A673 (cell line): ENCODE data around the gene ZNF768. TPM values are rescaled to one million over a fixed set of nuclear protein-coding genes. Genes with fewer than 3 reads are reported as not detected.

Experiments
- BruUV-seq: library from RNA; stranded (reverse); fragments of 400-500 nt; replicated peaks from 2 replicates; lab custom pipeline; 2021; lab: Mats Ljungman, UMichigan
- CTCF ChIA-PET: fragments of 300-600 bp; sonication (Branson Sonifier 250); formaldehyde crosslinking; loops from one replicate; lab custom pipeline; 2022; ENCODE audit warnings: antibody characterized with exemption; lab: Charles Lee
- POLR2A ChIA-PET: fragments of 300-600 bp; sonication (Branson Sonifier 250); formaldehyde crosslinking; loops from one replicate; lab custom pipeline; 2022; ENCODE audit warnings: antibody characterized with exemption; ENCODE audit not compliant: low non-redundant PET; lab: Charles Lee
- DNase-seq: peaks from one replicate; pipeline ENCODE4 v3.0.0-alpha.2; 2015; ENCODE audit warnings: low spot score
- H3K27ac ChIP-seq: fragments of 200-600 bp; sonication (generic); 2 replicates; pipeline ENCODE4 v1.5.1; 2016; ENCODE audit warnings: mixed run types, low read depth, mild to moderate bottlenecking, mixed read lengths, antibody characterized with exemption, low read length; ENCODE audit not compliant: poor library complexity, severe bottlenecking
- H3K27me3 ChIP-seq: fragments of 200-600 bp; sonication (generic); replicated peaks from 2 replicates; pipeline ENCODE4 v1.6.1; 2017; ENCODE audit warnings: mixed run types, low read depth, mild to moderate bottlenecking, mixed read lengths, antibody characterized with exemption, low read length; ENCODE audit not compliant: insufficient read depth, poor library complexity
- H3K36me3 ChIP-seq: fragments of 200-600 bp; sonication (generic); 2 replicates; pipeline ENCODE4 v1.6.1; 2016; ENCODE audit warnings: mixed run types, mild to moderate bottlenecking, mixed read lengths, antibody characterized with exemption, low read length; ENCODE audit not compliant: insufficient read depth, poor library complexity, severe bottlenecking
- H3K4me1 ChIP-seq: fragments of 200-600 bp; sonication (generic); 2 replicates; pipeline ENCODE4 v1.6.1; 2017; ENCODE audit warnings: mixed run types, mild to moderate bottlenecking, mixed read lengths, antibody characterized with exemption, low read length; ENCODE audit not compliant: insufficient read depth, poor library complexity, severe bottlenecking
- H3K4me3 ChIP-seq: fragments of 200-600 bp; sonication (generic); 2 replicates; pipeline ENCODE4 v1.5.1; 2016; ENCODE audit warnings: low read depth, mixed run types, mild to moderate bottlenecking, mixed read lengths, low read length; ENCODE audit not compliant: poor library complexity, severe bottlenecking
- H3K9me3 ChIP-seq: fragments of 200-600 bp; sonication (generic); 2 replicates; pipeline ENCODE4 v1.6.1; 2016; ENCODE audit warnings: mixed run types, low read depth, mild to moderate bottlenecking, mixed read lengths, antibody characterized with exemption, low read length; ENCODE audit not compliant: poor library complexity, severe bottlenecking
- EZH2 ChIP-seq: fragments of 200-600 bp; sonication (generic); IDR thresholded peaks from 2 replicates; pipeline ENCODE4 v1.6.1; 2017; ENCODE audit warnings: borderline replicate concordance, low read depth, mild to moderate bottlenecking, mixed read lengths, antibody characterized with exemption, low read length; ENCODE audit not compliant: poor library complexity, severe bottlenecking
- intact Hi-C: fragments of 100-400 bp; cut with micrococcal nuclease; formaldehyde crosslinking; loops from one replicate; pipeline ENCODE4 v1.10.0; 2022; ENCODE audit not compliant: unreplicated experiment
- total RNA-seq: library from RNA; stranded (reverse); gene quantifications from 2 replicates; pipeline ENCODE4 v1.2.3, GENCODE V29; 2021
- TF ChIP-seq, protein P1 (sequence below): fragments of 300-800, 200-600 bp; sonication (generic); conservative IDR thresholded peaks from 2 replicates; pipeline ENCODE4 v1.5.1; 2017; ENCODE audit warnings: low read depth, mild to moderate bottlenecking, antibody characterized with exemption, low read length, moderate library complexity, mixed read lengths

ZNF768 gene
- total RNA-seq, 1 experiment from 2014 or later = 32.7 TPM

DNA sequence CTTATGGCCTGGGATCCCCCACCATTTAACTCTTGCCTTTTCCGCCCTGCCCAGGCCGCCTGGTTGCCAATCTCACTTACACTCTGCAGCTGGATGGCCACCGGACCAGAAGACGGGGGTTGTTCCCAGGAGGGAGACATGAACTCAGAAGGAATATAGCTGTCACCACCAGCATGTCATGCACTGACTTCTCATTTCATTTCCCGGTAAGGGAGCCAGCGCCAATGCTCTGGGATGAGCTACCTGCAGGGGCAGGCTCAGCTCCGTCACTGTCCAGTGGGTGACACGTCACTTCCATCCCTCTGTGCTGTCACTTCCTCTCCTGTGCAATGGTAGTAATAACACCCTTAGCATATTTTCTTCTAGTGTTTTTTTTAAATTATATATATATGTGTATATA is 27.1 kb downstream of the ZNF768 start:
- TF ChIP-seq, protein P1, sequence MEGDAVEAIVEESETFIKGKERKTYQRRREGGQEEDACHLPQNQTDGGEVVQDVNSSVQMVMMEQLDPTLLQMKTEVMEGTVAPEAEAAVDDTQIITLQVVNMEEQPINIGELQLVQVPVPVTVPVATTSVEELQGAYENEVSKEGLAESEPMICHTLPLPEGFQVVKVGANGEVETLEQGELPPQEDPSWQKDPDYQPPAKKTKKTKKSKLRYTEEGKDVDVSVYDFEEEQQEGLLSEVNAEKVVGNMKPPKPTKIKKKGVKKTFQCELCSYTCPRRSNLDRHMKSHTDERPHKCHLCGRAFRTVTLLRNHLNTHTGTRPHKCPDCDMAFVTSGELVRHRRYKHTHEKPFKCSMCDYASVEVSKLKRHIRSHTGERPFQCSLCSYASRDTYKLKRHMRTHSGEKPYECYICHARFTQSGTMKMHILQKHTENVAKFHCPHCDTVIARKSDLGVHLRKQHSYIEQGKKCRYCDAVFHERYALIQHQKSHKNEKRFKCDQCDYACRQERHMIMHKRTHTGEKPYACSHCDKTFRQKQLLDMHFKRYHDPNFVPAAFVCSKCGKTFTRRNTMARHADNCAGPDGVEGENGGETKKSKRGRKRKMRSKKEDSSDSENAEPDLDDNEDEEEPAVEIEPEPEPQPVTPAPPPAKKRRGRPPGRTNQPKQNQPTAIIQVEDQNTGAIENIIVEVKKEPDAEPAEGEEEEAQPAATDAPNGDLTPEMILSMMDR = no peak
- no peak overlapping the region for H3K27ac ChIP-seq
- H3K27me3 ChIP-seq = no peaks in the 10 kb centered on the region
- ChIA-PET POLR2A (no interaction called here), CTCF (no interaction called here)
- no peaks in the 10 kb centered on the region for H3K4me1 ChIP-seq
- H3K9me3 ChIP-seq = no peaks in the 10 kb centered on the region
- no TSS peak for BruUV-seq
- H3K4me3 ChIP-seq = no peak overlapping the region
- H3K36me3 ChIP-seq = no peaks in the 10 kb centered on the region
- intact Hi-C loops = loop anchor here (10.0 kb wide), 1 partner anchor 54 kb away; the partner anchor contains the start of gene SEPHS2
- DNase-seq = no peak

DNA sequence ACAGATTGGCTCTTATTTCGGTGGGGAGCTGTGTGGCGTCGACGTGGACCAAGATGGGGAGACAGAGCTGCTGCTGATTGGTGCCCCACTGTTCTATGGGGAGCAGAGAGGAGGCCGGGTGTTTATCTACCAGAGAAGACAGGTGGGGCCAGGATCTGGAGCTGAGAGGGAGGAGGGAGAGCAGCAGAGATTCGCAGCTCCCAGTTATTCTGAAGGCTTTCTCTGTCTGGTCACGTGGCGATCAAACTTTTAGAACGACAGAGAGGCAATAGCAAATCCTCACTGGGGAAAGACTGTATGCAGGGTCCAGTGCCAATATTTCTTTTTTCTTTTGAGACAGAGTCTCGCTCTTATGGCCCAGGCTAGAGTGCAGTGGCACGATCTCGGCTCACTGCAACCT is 31.7 kb downstream of the ZNF768 start:
- no peaks in the 10 kb centered on the region for H3K36me3 ChIP-seq
- TF ChIP-seq, protein P1 = no peak
- TF ChIP-seq EZH2 = no peak
- no peaks in the 10 kb centered on the region for H3K9me3 ChIP-seq
- no TSS peak for BruUV-seq
- ChIA-PET POLR2A (no interaction called here), CTCF (interaction anchor here (0.6 kb wide), 1 partner anchor 406 kb away, joined by 5 read pairs; no protein-coding TSS in a partner anchor)
- no peak overlapping the region for H3K27ac ChIP-seq
- no peak for DNase-seq
- no peaks in the 10 kb centered on the region for H3K4me1 ChIP-seq
- intact Hi-C loops = loop anchor here (10.0 kb wide), 1 partner anchor 50 kb away; the partner anchor contains the start of gene SEPHS2
- no peaks in the 10 kb centered on the region for H3K27me3 ChIP-seq
- H3K4me3 ChIP-seq = no peak overlapping the region

DNA sequence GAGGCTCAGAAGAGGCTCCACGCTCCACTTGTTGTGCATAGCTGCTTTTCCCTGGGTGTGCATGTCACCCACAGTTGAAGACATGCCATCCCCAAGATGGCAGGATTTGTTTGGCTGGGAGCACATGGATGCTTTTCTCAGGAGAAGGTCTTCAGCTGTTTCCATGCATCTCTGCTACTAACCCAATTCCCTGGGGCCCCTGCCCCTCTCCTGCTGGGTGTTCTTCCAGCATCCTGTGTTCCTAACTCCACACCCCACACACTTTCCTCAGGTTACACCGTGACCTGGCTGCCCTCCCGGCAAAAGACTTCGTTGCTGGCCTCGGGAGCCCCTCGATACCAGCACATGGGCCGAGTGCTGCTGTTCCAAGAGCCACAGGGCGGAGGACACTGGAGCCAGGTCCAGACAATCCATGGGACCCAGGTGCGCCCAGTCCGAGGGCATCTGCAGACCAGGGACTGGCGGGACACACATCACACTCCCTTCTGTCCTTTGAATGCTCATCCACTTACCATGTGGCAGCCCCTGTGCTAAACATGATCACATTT is 32.4 kb downstream of the ZNF768 start:
- no peaks in the 10 kb centered on the region for H3K9me3 ChIP-seq
- no TSS peak for BruUV-seq
- H3K4me3 ChIP-seq = no peak overlapping the region
- TF ChIP-seq, protein P1 = no peak
- TF ChIP-seq EZH2 = no peak
- H3K4me1 ChIP-seq = no peaks in the 10 kb centered on the region
- no peaks in the 10 kb centered on the region for H3K36me3 ChIP-seq
- intact Hi-C loops = loop anchor here (10.0 kb wide), 1 partner anchor 49 kb away; the partner anchor contains the start of gene SEPHS2
- H3K27me3 ChIP-seq = no peaks in the 10 kb centered on the region
- CTCF ChIA-PET = interaction anchor here (0.6 kb wide), 1 partner anchor 407 kb away, joined by 5 read pairs; no protein-coding TSS in a partner anchor
- H3K27ac ChIP-seq = no peak overlapping the region
- DNase-seq = no peak
- POLR2A ChIA-PET = no interaction called here
